NB4 (cell line): ENCODE data around the gene ELP1.
"Not testable (repeated sequence)": the region's sequence is repeated elsewhere in the genome, so short reads cannot be mapped to it uniquely, and the experiment has no call there.

Experiments used
- DNase-seq: peaks from one replicate; pipeline ENCODE4 v3.0.0; 2010; ENCODE audit warnings: low read depth
- H3K4me3 ChIP-seq: one replicate; pipeline ENCODE4 v1.5.1; 2011; ENCODE audit warnings: mild to moderate bottlenecking, low read depth, low read length, moderate library complexity
- MYC ChIP-seq: IDR thresholded peaks from 2 replicates; pipeline ENCODE4 v1.6.1; 2011; ENCODE audit warnings: low read depth, low read length
- POLR2A ChIP-seq: IDR thresholded peaks from 2 replicates; pipeline ENCODE4 v1.6.1; 2011; ENCODE audit warnings: mild to moderate bottlenecking; ENCODE audit not compliant: insufficient read length; ENCODE audit errors: extremely low read depth
- TF ChIP-seq, protein P1 (sequence below): IDR thresholded peaks from one replicate; pipeline ENCODE4 v1.5.1; 2012; ENCODE audit warnings: low read depth, low read length
- TF ChIP-seq, protein P2 (sequence below): IDR thresholded peaks from 2 replicates; pipeline ENCODE4 v1.6.1; 2011; ENCODE audit warnings: low read depth, low read length

Gene ELP1

DNA sequence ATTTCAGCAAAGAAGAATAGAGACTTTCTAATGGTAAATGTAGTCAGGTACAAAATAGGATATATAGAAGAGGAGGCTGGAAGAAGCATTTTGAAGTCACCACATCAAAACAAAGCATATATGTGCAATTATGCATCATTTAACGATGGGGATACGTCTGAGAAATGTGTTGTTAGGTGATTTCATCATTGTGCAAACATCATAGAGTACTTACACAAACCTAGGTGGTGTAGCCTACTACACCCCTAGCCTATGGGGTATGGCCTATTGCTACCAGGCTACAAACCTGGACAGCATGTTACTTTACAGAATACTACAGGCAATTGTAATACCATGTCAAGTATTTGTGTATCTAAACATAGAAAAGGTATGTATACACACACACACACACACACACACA lies 28.4 kb downstream of the ELP1 start:
- TF ChIP-seq POLR2A (no peak), MYC (no peak)
- TF ChIP-seq, protein P1, sequence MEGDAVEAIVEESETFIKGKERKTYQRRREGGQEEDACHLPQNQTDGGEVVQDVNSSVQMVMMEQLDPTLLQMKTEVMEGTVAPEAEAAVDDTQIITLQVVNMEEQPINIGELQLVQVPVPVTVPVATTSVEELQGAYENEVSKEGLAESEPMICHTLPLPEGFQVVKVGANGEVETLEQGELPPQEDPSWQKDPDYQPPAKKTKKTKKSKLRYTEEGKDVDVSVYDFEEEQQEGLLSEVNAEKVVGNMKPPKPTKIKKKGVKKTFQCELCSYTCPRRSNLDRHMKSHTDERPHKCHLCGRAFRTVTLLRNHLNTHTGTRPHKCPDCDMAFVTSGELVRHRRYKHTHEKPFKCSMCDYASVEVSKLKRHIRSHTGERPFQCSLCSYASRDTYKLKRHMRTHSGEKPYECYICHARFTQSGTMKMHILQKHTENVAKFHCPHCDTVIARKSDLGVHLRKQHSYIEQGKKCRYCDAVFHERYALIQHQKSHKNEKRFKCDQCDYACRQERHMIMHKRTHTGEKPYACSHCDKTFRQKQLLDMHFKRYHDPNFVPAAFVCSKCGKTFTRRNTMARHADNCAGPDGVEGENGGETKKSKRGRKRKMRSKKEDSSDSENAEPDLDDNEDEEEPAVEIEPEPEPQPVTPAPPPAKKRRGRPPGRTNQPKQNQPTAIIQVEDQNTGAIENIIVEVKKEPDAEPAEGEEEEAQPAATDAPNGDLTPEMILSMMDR: no peak
- TF ChIP-seq, protein P2, sequence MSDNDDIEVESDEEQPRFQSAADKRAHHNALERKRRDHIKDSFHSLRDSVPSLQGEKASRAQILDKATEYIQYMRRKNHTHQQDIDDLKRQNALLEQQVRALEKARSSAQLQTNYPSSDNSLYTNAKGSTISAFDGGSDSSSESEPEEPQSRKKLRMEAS: no peak

GRCh38 chr9:108904161-108904560 lies 29.8 kb downstream of the ELP1 start:
- DNase-seq: no peak
- no peak overlapping the region for H3K4me3 ChIP-seq
- no peak for TF ChIP-seq POLR2A
- no peak for TF ChIP-seq MYC
- TF ChIP-seq, protein P2: no peak
- TF ChIP-seq, protein P1: no peak

More for the DNA sequence above, 28.4 kb downstream of the ELP1 start:
- no peak for DNase-seq
- no peak overlapping the region for H3K4me3 ChIP-seq

GRCh38 chr9:108903420-108904103 lies 30.4 kb downstream of the ELP1 start:
- TF ChIP-seq POLR2A: no peak
- TF ChIP-seq MYC: no peak
- TF ChIP-seq, protein P1: no peak
- TF ChIP-seq, protein P2: no peak
- no peak for DNase-seq
- H3K4me3 ChIP-seq: no peak overlapping the region

- no peak for DNase-seq
- no peak overlapping the region for H3K4me3 ChIP-seq
- TF ChIP-seq POLR2A: no peak
- no peak for TF ChIP-seq MYC
- TF ChIP-seq, protein P2: no peak
- TF ChIP-seq, protein P1: no peak
These were observed 33.7 kb downstream of the ELP1 start for GRCh38 chr9:108900176-108900575.

DNA sequence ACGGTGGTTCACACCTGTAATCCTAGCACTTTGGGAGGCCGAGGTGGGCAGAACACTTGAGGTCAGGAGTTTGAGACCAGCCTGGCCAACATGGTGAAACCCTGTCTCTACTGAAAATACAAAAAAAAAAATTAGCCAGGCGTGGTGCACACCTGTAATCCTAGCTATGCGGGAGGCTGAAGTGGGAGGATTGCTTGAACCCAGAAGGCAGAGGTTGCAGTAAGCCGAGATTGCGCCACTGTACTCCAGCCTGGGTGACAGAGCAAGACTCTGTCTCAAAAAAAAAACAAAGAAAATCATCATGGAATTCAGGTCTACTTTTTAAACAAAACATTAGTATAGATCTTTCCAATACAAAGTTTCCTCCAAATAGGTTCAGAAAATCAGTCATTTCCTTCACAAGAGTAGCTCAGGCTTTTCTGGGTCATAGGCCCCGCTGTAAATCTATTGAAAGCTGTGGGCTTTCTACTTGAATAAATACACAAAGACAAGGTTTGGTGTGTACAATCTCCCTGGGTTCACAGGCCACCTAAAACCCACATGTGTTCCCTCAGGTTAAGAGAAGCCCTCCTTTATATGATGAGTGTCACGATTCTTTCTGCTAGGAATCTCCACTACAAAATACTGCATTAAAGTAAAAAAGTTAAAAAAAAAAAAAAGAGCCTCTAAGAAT lies 34.8 kb downstream of the ELP1 start:
- not testable (repeated sequence) for H3K4me3 ChIP-seq, DNase-seq

- DNase-seq: no peak
- H3K4me3 ChIP-seq: no peak overlapping the region
- TF ChIP-seq, protein P2: no peak
- TF ChIP-seq POLR2A: no peak
- TF ChIP-seq MYC: no peak
- TF ChIP-seq, protein P1: no peak
These were observed 36.4 kb downstream of the ELP1 start for GRCh38 chr9:108897324-108898096.
